AG04450 (cell line): Measurements from ENCODE around the gene HELLS. TPM values are rescaled to one million over a fixed set of nuclear protein-coding genes. Genes with fewer than 3 reads are reported as not detected.

Experiments used
- CTCF ChIA-PET: fragments of 300-600, 350-600 bp; formaldehyde crosslinking; extraction: SDS; loops from one replicate; lab custom pipeline; 2022; ENCODE audit warnings: antibody characterized with exemption, inconsistent platforms; lab: Charles Lee
- POLR2A ChIA-PET: fragments of 350-600 bp; formaldehyde crosslinking; extraction: SDS; loops from one replicate; lab custom pipeline; 2021; ENCODE audit warnings: antibody characterized with exemption, inconsistent platforms; lab: Yijun Ruan, JAX
- DNase-seq: peaks from one replicate; pipeline ENCODE4 v3.0.0-alpha.2; 2011; ENCODE audit warnings: low read depth, low spot score
- H3K27ac ChIP-seq: one replicate; pipeline ENCODE4 v1.5.1; 2012; ENCODE audit warnings: low read depth, low read length, control low read depth
- H3K27me3 ChIP-seq: one replicate; pipeline ENCODE4 v1.6.0; 2012; ENCODE audit warnings: low read length; ENCODE audit not compliant: control insufficient read depth, insufficient read depth
- H3K4me3 ChIP-seq: 2 replicates; pipeline ENCODE4 v1.5.1; 2011; ENCODE audit warnings: mild to moderate bottlenecking, low read depth, low read length, control low read depth
- H3K9me3 ChIP-seq: 2 replicates; pipeline ENCODE4 v1.5.1; 2012; ENCODE audit warnings: low read length; ENCODE audit not compliant: control insufficient read depth, insufficient read depth
- polyA minus RNA-seq: library from RNA; depleted of rRNA, polyadenylated mRNA; stranded (reverse); fragments of >200 nt; gene quantifications from 2 replicates; pipeline ENCODE4 v1.2.3, GENCODE V29; 2011; rRNA and poly(A)+ RNA removed
- polyA plus RNA-seq: library from polyadenylated mRNA; depleted of rRNA; stranded (reverse); fragments of >200 nt; gene quantifications from 2 replicates; pipeline ENCODE4 v1.2.3, GENCODE V29; 2011; rRNA removed
- TF ChIP-seq, protein P1 (sequence below): IDR thresholded peaks from 2 replicates; pipeline ENCODE4 v1.5.1; 2011; ENCODE audit warnings: low read depth, low read length, control low read depth, inconsistent platforms

The HELLS gene
- polyA plus RNA-seq (6.7 and 10.0 TPM in 2 replicates), polyA minus RNA-seq (9.1 and 18.4 TPM in 2 replicates)

DNA sequence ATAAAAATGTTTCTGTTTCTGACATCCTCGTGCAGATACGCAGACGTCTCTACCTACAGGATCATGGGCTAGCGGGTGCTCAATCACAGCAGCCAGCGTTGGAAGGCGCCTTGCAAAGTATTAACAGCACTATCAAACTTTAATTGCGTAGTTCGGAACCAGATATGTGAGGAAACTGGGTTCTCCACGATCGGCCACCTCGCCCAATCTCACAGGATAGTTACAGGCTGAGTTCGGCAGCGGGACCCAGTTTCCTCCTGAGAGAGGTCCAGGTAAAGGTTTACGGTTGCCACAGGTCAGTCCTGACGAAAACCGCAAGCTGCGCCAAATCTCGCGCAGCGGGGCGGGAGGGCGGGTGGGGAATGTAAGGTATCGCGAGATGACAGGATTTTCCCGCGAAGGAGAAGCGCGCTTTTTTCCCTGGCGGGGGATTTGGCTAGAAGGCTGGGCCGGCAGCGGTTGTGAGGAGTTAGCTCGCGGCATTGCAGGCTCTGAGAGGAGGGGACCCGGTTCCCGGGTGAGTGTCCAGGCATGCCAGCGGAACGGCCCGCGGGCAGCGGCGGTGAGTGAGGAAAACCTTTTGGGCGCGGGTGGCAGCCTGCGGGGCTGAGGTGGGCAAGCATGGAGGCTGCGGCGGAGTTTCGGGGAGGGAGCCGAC is at the start of gene HELLS:
Gene HELLS (plus strand): TSS at position 398 of the 658 bp plus-strand sequence. CDS start 134 bp downstream, at position 532.
- no peaks in the 10 kb centered on the region; the same call in 1 of the 2 replicates for H3K9me3 ChIP-seq
- CTCF ChIA-PET, result interaction anchor here (0.5 kb wide), 1 partner anchor 1684 kb away, joined by 3 read pairs; no protein-coding TSS in a partner anchor
- peak; percentile 70 for DNase-seq
- H3K27ac ChIP-seq, result peak within 1 kb of the TSS; percentile 73
- POLR2A ChIA-PET, result interaction anchor here (0.8 kb wide), 2 partner anchors 22 to 74 kb away, joined by 3 read pairs; no protein-coding TSS in a partner anchor
- H3K4me3 ChIP-seq, result peak within 1 kb of the TSS; percentile 95
- no peaks in the 10 kb centered on the region for H3K27me3 ChIP-seq
- TF ChIP-seq, protein P1, sequence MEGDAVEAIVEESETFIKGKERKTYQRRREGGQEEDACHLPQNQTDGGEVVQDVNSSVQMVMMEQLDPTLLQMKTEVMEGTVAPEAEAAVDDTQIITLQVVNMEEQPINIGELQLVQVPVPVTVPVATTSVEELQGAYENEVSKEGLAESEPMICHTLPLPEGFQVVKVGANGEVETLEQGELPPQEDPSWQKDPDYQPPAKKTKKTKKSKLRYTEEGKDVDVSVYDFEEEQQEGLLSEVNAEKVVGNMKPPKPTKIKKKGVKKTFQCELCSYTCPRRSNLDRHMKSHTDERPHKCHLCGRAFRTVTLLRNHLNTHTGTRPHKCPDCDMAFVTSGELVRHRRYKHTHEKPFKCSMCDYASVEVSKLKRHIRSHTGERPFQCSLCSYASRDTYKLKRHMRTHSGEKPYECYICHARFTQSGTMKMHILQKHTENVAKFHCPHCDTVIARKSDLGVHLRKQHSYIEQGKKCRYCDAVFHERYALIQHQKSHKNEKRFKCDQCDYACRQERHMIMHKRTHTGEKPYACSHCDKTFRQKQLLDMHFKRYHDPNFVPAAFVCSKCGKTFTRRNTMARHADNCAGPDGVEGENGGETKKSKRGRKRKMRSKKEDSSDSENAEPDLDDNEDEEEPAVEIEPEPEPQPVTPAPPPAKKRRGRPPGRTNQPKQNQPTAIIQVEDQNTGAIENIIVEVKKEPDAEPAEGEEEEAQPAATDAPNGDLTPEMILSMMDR, result no peak

DNA sequence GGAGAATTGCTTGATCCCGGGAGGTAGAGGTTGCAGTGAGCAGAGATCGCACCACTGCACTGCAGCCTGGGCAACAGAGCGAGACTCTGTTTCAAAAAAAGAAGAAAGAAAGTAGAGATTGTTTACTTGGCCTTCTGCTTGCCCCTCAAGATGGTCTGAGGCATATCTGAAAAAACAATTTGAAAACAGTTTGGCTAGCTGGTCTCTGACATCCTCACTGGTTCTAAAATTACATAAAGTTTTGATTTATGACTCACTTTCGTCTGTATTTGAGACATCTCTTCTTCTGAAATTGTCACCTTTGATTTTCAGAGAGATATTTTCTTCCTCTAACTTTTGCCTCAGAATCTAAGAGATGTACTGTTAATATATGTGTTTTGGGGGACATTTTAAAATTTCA is 49.6 kb upstream of the HELLS start:
- no peak overlapping the region for H3K27ac ChIP-seq
- DNase-seq, result no peak
- ChIA-PET CTCF (interaction anchor here (1.4 kb wide), 1 partner anchor 52 kb away, joined by 8 read pairs; no protein-coding TSS in a partner anchor), POLR2A (no interaction called here)
- TF ChIP-seq, protein P1, result no peak
- H3K9me3 ChIP-seq, result no peaks in the 10 kb centered on the region
- no peak overlapping the region for H3K4me3 ChIP-seq
- no peaks in the 10 kb centered on the region for H3K27me3 ChIP-seq

GRCh38 chr10:94496646-94497045 is 48.9 kb upstream of the HELLS start:
- POLR2A ChIA-PET, result no interaction called here
- TF ChIP-seq, protein P1, result no peak
- no peak overlapping the region for H3K4me3 ChIP-seq
- no peaks in the 10 kb centered on the region for H3K9me3 ChIP-seq
- DNase-seq, result no peak
- H3K27me3 ChIP-seq, result no peaks in the 10 kb centered on the region
- no peak overlapping the region for H3K27ac ChIP-seq
- CTCF ChIA-PET, result no interaction called here

- TF ChIP-seq, protein P1, result peak; percentile 59
- Histone ChIP-seq H3K27ac (no peak overlapping the region), H3K4me3 (no peak overlapping the region), H3K9me3 (no peaks in the 10 kb centered on the region), H3K27me3 (no peaks in the 10 kb centered on the region)
- ChIA-PET CTCF (no interaction called here), POLR2A (no interaction called here)
- DNase-seq, result no peak
Observed at GRCh38 chr10:94500063-94500462, 45.5 kb upstream of the HELLS start.
